Measurements from ENCODE around the gene FAM228B.

The FAM228B gene

GRCh38 chr2:24158131-24158530 is 34.9 kb downstream of the FAM228B start:
- no peak for TF ChIP-seq CTCF (IDR thresholded peaks at IDR 0.05; ENCODE audit: extremely low read depth, insufficient read depth, missing control alignments)
- no peak for DNase-seq (ENCODE audit: low spot score)
- in situ Hi-C loops (cut with MboI; ENCODE audit: low pct_unique_long_range_greater_than_20kb, low sequenced_read_pairs, unreplicated experiment) = no loop called here

- in situ Hi-C loops (cut with MboI; ENCODE audit: low pct_unique_long_range_greater_than_20kb, low sequenced_read_pairs, unreplicated experiment) = no loop called here
- no peak for DNase-seq (ENCODE audit: low spot score)
- TF ChIP-seq CTCF (IDR thresholded peaks at IDR 0.05; ENCODE audit: extremely low read depth, insufficient read depth, missing control alignments) = no peak
These were observed 36.4 kb downstream of the FAM228B start for GRCh38 chr2:24159708-24160107.

- no peak for DNase-seq (ENCODE audit: low spot score)
- no peak for TF ChIP-seq CTCF (IDR thresholded peaks at IDR 0.05; ENCODE audit: extremely low read depth, insufficient read depth, missing control alignments)
- in situ Hi-C loops (cut with MboI; ENCODE audit: low pct_unique_long_range_greater_than_20kb, low sequenced_read_pairs, unreplicated experiment) = no loop called here
These were observed 37.5 kb downstream of the FAM228B start for GRCh38 chr2:24160761-24161160.

- in situ Hi-C loops (cut with MboI; ENCODE audit: low pct_unique_long_range_greater_than_20kb, low sequenced_read_pairs, unreplicated experiment) = no loop called here
- no peak for DNase-seq (ENCODE audit: low spot score)
- TF ChIP-seq CTCF (IDR thresholded peaks at IDR 0.05; ENCODE audit: extremely low read depth, insufficient read depth, missing control alignments) = no peak
These were observed 39.2 kb downstream of the FAM228B start for GRCh38 chr2:24162494-24162893.

GRCh38 chr2:24163186-24163585 is 39.9 kb downstream of the FAM228B start:
- no peak for DNase-seq (ENCODE audit: low spot score)
- in situ Hi-C loops (cut with MboI; ENCODE audit: low pct_unique_long_range_greater_than_20kb, low sequenced_read_pairs, unreplicated experiment) = no loop called here
- no peak for TF ChIP-seq CTCF (IDR thresholded peaks at IDR 0.05; ENCODE audit: extremely low read depth, insufficient read depth, missing control alignments)

- DNase-seq (ENCODE audit: low spot score) = no peak
- no peak for TF ChIP-seq CTCF (IDR thresholded peaks at IDR 0.05; ENCODE audit: extremely low read depth, insufficient read depth, missing control alignments)
- in situ Hi-C loops (cut with MboI; ENCODE audit: low pct_unique_long_range_greater_than_20kb, low sequenced_read_pairs, unreplicated experiment) = no loop called here
These were observed 40.3 kb downstream of the FAM228B start for GRCh38 chr2:24163601-24164000.

- in situ Hi-C loops (cut with MboI; ENCODE audit: low pct_unique_long_range_greater_than_20kb, low sequenced_read_pairs, unreplicated experiment) = no loop called here
- DNase-seq (ENCODE audit: low spot score) = peak; percentile 66
- peak; percentile 79 for TF ChIP-seq CTCF (IDR thresholded peaks at IDR 0.05; ENCODE audit: extremely low read depth, insufficient read depth, missing control alignments)
These were observed 41.2 kb downstream of the FAM228B start for GRCh38 chr2:24164416-24164973.
